GM21825 (cell line): Measurements from ENCODE around the gene CARD9.

Experiments used
- ATAC-seq: cut with Tn5 transposase; IDR thresholded peaks from one replicate; pipeline ENCODE4 v1.9.1; 2021; ENCODE audit warnings: mild to moderate bottlenecking, moderate library complexity; ENCODE audit not compliant: unreplicated experiment

Gene CARD9

GRCh38 chr9:136381966-136382513 is 8.6 kb upstream of the CARD9 start:
- ATAC-seq = no peak

DNA sequence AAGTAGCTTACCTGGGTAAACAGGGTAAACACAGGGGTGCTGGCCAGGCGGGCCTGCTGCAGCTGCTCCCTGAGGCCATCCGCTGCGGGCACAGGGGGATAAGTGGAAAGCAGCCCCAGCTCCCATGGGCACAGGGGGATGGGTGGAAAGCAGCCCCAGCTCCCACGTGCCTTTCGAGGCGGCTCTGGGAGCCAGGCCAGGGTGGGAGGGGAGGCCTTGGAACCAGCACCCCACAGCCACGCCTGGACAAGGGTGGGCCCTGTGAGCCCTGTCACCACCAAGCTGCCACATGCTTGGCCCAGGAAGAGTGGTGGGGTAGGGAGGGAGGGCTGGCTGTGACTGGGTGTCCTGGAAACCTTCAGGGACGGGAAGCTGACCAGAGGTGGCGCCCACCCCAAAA is 7.8 kb upstream of the CARD9 start:
- no peak for ATAC-seq

DNA sequence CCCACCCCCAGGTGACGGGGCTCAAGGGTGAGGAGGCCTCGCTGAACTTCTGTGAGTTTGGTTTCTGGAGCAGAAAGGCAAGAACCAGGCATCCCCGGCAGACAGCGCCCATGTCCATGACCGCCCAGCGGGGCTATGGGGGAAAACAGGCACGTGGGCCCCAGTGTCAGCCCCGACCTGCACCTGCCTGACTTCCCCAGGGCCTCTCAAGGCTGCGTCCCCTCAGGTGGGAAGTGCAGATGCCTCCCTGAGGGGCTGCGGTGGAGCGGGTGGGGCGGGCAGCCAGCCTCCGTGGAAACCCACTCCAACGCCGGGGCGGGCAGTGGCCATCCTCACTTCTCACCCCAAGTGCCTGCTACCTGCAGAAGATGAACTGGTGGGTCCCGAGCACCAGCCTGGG is 6.9 kb upstream of the CARD9 start:
- ATAC-seq = no peak

- ATAC-seq = no peak
Observed at GRCh38 chr9:136379891-136380290, 6.4 kb upstream of the CARD9 start.

GRCh38 chr9:136379401-136379800 is 5.9 kb upstream of the CARD9 start:
- ATAC-seq = no peak

- ATAC-seq = no peak
Observed at GRCh38 chr9:136379003-136379287, 5.5 kb upstream of the CARD9 start.

DNA sequence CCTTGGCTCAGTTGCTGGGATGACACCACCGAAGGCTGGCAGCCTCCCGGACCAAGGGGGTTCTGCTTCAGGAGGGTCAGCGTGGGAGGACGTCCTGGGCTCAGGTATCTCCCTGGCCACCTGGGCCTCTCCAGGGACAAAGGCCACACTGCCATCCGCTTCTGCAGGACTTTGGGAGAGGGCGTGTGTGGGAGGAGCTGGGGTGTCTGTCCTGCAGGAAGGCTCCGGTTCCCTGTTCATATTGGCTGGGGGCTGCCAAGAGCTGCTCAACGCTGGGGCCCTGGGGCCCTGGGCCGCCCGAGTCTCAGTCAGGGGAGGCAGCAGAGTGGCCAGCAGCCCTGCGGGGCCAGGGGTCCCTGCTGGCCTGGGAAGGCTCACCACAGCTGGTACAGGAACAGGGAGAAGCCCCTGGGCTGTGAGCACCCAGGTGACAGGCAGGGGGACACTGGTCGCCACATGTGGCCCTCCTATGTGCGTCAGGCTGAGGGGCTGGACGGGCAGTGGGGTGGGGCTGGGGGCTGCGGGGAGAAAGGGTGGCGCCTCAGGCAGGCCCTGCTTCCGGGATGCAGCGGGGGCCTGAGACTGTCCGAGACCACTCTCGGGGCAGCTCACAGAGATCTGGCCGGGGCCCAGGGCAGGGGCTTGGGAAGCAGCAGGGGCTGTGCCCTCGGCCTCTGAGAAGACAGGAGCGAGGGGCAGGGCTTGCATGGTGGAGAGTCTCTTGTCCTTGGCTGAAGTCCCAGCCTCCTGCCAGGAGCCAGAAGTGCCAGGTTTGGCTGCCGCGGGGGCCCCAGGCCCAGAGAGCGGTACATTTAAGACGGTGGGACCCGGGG is 4.9 kb upstream of the CARD9 start:
- no peak for ATAC-seq

GRCh38 chr9:136377341-136378169 is 4.1 kb upstream of the CARD9 start:
- no peak for ATAC-seq

- no peak for ATAC-seq
Observed at GRCh38 chr9:136376457-136376856, 3.0 kb upstream of the CARD9 start.

- no peak for ATAC-seq
Observed at GRCh38 chr9:136375096-136375495, 1.6 kb upstream of the CARD9 start.

DNA sequence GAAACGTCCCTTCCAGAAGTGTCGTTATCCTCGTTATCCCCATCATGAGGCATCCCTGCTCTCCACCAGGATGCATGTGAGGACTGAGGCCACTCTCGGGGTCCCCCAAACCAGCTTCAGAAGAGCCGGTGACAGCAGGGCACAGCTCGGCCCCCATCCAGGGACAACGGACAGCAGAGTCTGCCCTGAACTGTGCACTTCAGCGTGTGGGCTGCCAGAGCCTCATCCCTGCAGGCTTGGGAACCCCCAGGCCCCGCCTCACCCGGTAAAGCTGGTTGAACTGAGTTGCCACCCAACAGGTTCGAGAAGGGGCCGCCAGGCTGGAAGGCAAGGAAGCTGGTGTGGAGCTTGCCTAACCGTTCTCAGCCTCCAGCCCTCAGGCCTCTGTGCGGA is 710 bp upstream of the CARD9 start:
- ATAC-seq = no peak

DNA sequence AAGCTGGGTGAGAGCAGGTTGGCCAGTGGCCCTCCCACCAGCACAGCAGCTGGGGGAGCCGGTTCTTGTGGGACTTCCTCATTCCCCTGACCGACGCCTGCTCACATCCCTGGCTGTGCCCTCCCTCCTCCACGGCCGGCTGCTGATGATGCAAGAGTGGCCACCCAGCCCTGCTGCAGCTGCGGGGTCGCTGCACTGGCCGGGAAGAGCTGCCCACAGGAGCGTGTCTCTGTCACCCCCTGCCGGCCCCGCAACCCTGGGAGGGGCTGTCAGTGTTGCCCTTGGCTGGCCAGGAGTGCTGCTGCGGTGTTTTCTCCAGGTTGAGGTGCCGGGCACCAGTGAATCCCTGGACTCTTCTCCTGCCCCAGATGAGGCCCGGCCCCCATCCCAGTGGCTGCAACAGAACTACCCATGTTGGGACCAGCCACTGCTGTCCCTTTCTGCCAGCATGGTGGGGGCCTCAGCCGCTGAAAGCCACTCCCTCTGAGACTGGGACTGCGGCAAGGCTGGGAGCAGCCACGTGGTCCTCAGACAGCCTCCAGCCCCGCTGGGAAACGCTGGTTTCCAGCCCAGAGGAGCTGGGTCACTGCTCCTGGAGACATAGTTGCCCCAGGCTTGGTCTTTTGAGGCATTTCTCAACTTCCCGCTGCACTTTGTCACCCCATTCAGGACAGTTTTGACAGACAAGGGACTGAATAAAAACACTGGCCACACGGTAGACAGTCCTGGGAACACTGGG is 739 bp downstream of the CARD9 start:
- no peak for ATAC-seq

- ATAC-seq = no peak
Observed at GRCh38 chr9:136372006-136372405, 1.5 kb downstream of the CARD9 start.

DNA sequence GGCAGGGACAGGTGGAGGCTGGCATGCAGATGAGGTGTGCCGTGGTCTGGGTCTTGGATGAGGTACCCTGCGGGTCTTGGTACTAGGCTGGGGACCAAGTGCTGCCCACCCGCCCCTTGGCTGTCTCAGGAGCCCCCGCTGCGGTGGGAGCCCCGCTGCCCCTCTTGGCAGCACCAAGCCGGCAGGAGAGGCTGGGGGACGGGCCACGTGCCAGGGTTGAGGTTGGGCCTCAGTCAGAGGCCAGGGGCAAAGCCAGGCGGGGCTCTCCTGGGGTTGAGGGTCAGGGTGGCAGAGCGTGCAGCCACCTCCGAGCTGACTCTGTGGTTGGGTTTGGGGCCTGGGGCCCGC is 2.0 kb downstream of the CARD9 start:
- no peak for ATAC-seq

DNA sequence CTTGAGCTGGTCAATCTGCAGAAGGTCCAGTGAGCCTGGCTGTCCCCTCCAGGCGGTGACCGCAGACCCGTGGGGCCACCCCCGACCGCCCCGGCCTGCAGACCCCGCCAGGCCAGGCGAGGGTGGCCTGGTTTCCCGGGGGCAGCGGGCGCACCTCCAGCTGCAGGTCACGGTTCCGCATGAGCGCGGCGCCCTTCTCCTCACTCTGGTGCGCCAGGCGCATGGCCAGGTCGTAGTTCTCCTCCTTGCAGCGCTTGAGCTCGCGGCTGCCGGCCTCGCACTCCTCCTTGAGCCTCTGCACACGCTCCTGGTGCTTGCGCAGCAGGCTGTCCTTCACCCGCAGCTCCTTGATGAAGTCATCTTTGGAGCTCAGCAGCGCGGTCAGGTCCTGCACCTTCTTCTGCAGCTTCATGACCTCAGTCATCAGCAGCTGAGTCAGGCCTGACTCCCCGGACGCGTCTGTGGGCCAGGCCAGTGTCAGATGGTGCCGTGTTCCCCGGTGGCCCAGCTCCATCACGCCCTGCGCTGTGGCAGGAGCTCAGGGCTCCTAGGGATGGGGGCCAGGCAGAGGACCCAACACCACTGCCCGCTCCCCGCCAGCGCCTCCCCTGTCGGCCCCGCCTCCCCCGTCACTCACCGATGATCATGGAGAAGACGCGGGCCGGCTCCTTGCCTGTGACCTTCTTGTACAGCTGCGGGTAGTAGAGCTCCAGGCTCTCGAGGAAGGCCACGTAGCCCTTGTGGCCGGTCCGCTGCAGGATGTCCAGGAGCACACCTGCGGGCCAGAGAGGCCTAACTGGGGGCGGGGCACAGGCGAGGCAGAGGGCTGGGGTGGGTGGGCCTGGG is 2.6 kb downstream of the CARD9 start:
- no peak for ATAC-seq

DNA sequence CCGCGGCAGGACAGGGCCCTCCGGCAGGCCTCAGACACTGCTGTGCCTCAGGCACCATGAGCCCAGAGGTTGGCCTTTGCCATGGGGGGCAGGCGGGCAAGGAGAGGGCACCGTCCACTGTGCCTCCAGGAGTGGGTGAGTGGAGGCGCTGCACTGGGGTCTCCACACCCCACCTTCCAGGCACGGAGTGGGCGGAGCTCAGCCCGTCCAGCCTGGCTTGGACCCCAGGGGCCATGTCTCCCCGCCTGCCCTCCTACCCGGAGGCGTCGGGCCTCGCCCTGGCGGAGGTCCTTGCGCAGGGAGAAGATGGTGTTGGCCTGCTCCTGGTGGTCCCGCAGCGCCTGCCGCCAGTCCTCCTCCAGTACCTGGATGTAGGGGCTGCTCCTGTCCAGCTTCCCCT is 3.4 kb downstream of the CARD9 start:
- no peak for ATAC-seq

- ATAC-seq = no peak
Observed at GRCh38 chr9:136368190-136368589, 5.3 kb downstream of the CARD9 start.

GRCh38 chr9:136367296-136368145 is 5.9 kb downstream of the CARD9 start:
- no peak for ATAC-seq

GRCh38 chr9:136366826-136367225 is 6.6 kb downstream of the CARD9 start:
- ATAC-seq = no peak

DNA sequence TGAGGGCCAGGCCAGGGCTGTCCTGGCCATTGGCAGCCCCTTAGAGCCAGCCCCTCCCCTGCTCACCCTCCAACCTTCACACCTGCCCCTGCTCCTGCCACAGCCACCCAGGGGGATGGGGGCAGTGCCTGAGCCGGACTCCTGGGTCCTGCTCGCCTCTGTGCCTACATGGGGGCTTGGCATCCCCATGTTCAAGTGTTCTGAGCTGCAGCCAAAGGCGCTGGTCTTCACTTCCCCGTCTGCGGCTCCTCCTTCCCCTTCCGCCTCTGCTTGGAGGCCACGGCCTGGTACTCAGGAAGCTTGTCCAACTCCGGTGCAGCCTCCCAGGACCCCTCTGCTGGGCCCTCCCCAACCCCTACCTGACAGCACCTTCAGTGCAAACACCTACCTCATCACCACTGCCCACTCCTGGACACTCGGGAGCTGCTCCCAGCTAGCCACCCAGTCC is 7.7 kb downstream of the CARD9 start:
- no peak for ATAC-seq
